Pulmonary artery endothelial cell (primary cell): ENCODE data around the gene TSHZ1. TPM values are rescaled to one million over a fixed set of nuclear protein-coding genes. Genes with fewer than 3 reads are reported as not detected.

ENCODE experiments used
- DNase-seq: peaks from one replicate; pipeline ENCODE4 v3.0.0-alpha.2; 2011; ENCODE audit warnings: low read depth, low spot score
- total RNA-seq: library from RNA; depleted of rRNA; stranded (reverse); fragments of >200 nt; gene quantifications from 2 replicates; pipeline ENCODE4 v1.2.3, GENCODE V29; 2014

TSHZ1 gene, protein sequence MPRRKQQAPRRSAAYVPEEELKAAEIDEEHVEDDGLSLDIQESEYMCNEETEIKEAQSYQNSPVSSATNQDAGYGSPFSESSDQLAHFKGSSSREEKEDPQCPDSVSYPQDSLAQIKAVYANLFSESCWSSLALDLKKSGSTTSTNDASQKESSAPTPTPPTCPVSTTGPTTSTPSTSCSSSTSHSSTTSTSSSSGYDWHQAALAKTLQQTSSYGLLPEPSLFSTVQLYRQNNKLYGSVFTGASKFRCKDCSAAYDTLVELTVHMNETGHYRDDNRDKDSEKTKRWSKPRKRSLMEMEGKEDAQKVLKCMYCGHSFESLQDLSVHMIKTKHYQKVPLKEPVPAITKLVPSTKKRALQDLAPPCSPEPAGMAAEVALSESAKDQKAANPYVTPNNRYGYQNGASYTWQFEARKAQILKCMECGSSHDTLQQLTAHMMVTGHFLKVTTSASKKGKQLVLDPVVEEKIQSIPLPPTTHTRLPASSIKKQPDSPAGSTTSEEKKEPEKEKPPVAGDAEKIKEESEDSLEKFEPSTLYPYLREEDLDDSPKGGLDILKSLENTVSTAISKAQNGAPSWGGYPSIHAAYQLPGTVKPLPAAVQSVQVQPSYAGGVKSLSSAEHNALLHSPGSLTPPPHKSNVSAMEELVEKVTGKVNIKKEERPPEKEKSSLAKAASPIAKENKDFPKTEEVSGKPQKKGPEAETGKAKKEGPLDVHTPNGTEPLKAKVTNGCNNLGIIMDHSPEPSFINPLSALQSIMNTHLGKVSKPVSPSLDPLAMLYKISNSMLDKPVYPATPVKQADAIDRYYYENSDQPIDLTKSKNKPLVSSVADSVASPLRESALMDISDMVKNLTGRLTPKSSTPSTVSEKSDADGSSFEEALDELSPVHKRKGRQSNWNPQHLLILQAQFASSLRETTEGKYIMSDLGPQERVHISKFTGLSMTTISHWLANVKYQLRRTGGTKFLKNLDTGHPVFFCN (N-terminal part only)
- total RNA-seq = 3.7 and 4.3 TPM in 2 replicates

- peak; percentile 67 for DNase-seq
Measured at GRCh38 chr18:75210274-75211001, at the start of gene TSHZ1. TSS of gene TSHZ1 (plus strand) at chr18:75210797. CDS start at chr18:75211877, 1,080 bp downstream.

- no peak for DNase-seq
Measured at GRCh38 chr18:75161256-75162028, 49.2 kb upstream of the TSHZ1 start.

- no peak for DNase-seq
Measured at GRCh38 chr18:75162467-75162866, 48.1 kb upstream of the TSHZ1 start.

DNA sequence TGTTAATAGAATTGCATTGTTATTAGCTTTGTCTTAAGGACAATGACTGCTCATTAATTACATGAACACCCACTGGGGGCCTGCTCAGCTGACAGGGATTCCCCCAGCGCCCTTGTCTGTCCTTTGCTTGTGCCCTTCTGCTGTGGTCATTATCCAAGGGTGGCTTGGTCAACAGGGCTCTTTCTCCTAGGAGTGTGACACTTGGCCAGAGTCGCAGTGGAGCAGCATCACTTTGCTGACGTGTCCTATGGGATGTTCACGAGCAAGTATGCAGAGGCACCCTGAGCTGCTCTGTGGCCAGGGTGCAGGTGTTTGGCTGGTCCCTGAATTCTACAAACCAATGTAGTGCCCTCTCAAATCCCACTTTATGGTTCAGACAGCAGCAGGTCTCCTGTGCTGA, 47.6 kb upstream of the TSHZ1 start:
- no peak for DNase-seq

- DNase-seq = no peak
Measured at GRCh38 chr18:75163736-75164135, 46.9 kb upstream of the TSHZ1 start.

DNA sequence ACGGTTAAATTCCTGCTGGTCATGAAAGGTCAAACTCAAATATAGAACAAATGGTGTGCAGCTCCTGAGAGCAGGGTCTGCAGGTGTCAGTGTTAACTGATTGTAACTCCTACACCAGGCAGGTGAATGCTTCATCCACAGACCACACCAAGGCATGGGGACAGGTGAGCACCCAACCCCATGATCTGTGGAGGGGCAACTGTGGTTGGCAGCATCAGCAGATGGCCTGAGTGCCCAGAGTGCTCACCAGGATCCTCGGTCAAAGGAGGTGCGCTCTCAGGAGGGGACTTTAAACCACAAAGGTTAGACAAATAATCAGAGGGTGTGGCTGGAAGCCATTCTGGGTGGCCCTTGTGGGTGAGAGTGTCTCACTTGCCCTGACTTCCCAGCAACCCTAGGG, 46.1 kb upstream of the TSHZ1 start:
- no peak for DNase-seq

DNA sequence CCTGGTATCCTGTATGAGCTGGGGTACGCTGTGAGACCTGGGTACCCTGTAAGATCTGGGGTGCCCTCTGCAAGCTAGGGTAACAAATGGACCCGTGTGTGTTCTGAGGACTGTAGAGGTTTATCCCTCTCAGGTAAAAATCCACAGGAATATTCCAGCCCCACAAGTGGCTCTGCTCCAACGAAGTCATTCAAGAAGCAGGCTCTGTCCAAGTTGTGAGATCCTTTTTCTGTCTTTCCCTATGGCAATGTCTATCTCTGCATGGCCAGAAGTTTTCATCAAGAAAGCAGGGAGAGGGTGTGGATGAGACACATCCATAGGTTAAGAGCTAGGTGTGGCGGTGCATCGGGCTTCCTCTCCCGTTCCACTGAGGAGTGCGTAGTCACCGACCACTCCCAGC, 44.7 kb upstream of the TSHZ1 start:
- DNase-seq = no peak

GRCh38 chr18:75167137-75167536, 43.5 kb upstream of the TSHZ1 start:
- no peak for DNase-seq

DNA sequence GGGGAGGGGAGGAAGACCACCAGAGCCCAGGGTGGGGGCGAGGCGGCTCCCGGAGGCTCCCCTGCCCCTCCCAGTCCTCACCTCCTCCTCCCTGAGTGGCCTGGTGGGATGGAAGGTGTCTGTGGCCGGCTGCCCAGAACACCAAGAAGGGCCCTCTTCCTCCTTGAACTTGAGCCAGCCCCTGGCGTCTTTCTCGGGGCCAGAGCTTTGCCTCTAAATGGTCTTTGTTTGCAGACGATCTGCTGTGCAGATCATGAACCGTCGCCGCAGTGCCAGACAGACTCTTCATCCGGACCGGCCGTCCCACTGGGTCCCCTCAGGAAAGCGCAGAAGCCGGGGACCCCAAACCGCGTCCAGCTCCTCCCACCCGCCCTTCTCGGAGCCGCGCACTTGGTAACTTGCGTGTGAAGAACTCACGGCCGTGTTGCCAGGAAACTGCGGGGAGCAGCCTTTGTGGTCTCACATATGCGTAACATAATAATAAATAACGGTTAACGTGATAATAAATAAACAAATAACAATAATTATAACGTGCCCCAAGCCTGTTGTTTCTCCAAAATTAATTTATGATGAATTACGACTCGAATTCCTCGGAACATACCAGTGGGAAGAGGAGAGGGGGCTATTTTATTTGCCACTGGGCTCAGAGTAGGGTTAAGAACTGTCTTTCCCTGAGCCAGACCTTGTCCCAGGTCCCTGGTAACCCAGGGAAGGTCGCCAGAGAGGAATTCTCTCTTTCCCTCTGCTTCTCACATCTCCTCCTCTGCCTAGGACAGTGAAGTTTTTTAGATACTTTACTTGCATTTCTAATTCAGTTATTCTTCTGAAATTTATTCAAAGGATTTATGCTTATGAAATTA, 42.6 kb upstream of the TSHZ1 start:
- DNase-seq = no peak

GRCh38 chr18:75168619-75169018, 42.0 kb upstream of the TSHZ1 start:
- no peak for DNase-seq

- DNase-seq = no peak
Measured at GRCh38 chr18:75169411-75169810, 41.2 kb upstream of the TSHZ1 start.

DNA sequence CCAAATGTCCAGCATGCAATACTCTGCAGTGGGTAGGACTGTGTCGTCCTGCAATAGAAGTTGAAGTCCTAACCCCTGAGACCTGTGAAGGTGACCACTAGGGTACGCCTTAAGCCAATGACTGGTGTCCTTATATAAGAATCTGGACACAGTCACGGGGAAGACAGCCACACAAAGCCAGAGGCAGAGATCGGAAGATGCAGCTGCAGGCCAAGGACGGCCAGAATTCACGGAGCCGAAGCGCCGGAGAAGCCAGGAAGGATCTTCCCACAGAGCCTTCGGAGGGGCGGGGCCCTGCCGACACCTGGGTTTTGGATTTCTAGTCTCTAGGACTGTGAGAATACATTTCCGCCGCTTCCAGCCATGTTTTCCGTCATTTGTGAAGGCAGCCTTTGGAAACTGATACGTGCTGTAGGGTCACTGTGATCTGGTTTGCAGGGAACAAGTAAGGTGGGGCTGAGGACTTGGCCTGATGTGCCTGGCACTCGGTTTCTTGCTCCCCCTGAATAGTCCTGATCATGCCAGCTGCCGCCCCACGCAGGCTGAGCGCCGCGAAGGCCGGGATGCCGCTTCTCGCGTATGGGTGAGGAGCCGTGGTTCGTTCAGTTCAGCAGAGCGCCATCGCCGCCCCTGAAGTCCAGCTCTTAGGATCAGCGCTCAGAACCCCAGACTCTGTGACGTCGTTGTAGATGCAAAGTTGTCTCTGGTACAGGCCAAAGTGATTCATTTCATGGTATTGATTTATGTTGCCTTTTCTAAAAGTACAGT, 40.4 kb upstream of the TSHZ1 start:
- no peak for DNase-seq

GRCh38 chr18:75170916-75171315, 39.7 kb upstream of the TSHZ1 start:
- no peak for DNase-seq

DNA sequence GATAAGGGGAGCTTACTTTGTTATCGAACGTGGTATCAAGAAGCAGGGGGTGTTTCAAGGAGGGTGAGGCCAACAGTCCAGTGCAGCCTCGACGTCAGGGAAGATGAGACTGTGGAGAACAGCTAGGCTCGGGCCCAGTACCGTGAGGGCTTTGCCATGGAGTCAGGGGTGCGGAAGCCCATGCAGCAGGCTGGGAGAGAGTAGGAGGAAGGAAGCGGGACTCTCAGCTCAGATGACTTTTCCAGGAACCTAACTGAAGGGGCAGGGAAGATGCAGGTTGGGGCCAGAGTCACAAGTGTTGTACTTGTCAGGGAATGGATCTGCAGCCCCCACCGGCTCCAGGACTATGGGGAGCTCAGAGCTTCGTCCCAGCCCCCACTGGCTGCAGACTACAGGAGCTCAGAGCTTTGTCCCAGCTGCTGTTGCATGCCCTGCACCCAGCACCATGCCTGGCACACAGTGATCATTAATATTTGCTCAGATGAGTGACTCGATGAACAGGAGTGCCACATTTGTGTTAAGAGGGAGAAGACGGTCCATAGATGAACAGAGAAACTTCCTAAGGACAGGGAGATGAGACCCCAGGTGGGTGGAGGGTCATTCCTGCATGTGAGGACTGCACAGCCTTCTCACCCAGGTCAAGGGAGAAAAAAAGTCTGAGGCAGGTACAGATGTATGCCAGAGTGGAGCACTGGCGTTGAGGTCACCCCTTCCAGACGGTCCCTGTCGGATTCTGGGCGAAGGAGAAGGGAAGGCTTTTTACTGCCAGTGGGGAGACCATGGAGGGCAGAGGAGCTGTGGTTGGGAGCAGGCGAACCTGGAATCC, 38.1 kb upstream of the TSHZ1 start:
- no peak for DNase-seq

- no peak for DNase-seq
Measured at GRCh38 chr18:75173125-75173432, 37.5 kb upstream of the TSHZ1 start.

DNA sequence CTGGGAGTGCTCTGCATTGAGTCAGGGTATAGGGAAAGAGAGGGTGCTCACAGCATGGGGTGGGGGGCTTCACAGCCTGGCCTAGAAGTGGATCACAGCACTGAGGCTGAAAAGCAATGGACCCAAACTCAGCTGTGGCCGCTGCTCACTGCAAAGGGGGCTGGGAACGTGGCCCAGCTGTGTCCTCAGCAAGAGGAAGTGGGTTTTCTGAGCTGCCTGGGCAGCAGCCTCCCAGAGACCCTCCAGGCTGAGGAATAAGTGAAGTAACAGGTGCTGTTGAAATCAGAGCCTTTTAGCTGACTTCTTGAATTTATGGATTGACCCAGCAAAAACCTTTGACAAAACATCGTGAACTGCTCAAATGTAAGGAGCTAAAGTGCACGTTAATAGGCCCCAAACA, 36.9 kb upstream of the TSHZ1 start:
- no peak for DNase-seq

DNA sequence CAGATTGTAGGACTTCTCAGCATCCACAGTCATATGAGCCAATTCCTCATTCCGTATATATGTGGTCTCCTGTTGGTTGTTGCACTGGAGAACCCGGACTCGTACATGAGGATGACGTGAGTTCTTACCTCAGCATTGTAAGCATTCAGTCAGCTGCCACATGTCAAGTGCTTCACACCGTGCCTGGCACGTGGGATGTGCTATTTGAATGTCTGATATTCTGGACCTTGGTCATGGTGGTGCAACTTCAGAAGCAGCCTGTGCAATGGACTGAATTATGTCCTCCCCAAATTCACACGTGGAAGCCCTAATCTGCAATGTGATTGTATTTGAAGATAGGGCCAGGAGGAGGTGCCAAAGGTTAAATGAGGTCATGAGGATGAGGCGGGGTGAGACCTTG, 33.7 kb upstream of the TSHZ1 start:
- DNase-seq = no peak

GRCh38 chr18:75178376-75178775, 32.2 kb upstream of the TSHZ1 start:
- DNase-seq = no peak
